ENCODE results near the gene RILP. TPM values are rescaled to one million over a fixed set of nuclear protein-coding genes. Genes with fewer than 3 reads are reported as not detected.

RILP gene
- total and polyA plus RNA-seq, 2 of the 4 experiments (the other 2 are of a cell fraction), result 3.9 to 6.0 TPM

DNA sequence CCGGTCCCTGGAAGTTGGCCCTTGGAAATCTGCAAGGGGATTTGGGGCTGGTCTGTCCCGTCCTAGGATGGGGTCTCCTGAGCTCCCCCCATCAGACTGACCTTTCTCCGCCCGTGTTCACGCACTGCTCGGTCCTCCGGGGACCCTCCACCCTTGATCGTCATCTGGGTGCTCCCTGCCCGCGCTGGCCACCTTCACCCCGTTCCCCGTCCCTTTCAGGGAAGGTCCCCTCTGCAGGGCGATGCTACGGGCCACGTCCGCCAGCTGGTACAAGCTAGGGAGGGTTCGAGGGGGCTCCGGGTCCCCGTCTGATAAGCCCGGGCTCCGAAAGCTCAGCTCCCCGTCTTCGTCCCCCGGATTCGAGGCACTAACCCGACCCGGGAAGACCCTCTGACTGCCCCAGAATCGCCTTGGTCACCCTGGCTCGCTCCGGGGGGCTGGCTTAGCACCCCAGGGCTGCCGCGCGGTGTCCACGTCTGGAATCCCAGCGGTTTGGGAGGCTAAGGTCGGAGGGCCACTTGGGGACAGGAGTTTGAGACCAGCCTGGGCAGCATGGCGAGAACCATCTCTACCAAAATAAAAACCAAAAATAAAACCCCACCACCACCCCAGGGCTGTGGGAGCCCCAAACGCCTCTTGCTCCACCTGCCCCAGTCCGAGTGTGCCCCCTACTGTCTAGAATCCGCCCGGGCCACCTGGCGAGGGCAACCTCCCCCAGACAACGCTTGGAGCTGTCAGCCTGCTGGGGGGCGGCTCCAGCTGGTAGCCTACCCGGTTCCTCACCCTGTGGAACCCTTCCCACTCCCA is 20.0 kb downstream of the RILP start:
- peak overlapping the region; percentile 7; the same call in 1 of the 2 replicates for H3K18ac ChIP-seq (ENCODE audit: low read depth, low read length)
- peak overlapping the region; percentile 71 for H3K4me3 ChIP-seq (ENCODE audit: insufficient read depth, low read depth, low read length)
- H3K27me3 ChIP-seq (ENCODE audit: control insufficient read depth, insufficient read depth, low read length), result peaks cover 11% of the 10 kb centered on the region; the same call in 1 of the 2 replicates
- H3K14ac ChIP-seq (replicated peaks; ENCODE audit: low read depth, low read length), result peak overlapping the region; percentile 33; the same call in 1 of the 2 replicates
- H3K4ac ChIP-seq (ENCODE audit: low read depth, low read length), result peak overlapping the region; percentile 44
- peak overlapping the region; percentile 65 for H4K5ac ChIP-seq (ENCODE audit: low read depth, low read length)
- intact Hi-C loops (cut with micrococcal nuclease) (loop anchor here (1.0 to 5.0 kb wide), 2 partner anchors 37 to 55 kb away; no protein-coding TSS in a partner anchor), in situ Hi-C loops (cut with MboI; ENCODE audit: low sequenced_read_pairs) (no loop called here), dilution Hi-C loops (cut with HindIII; ENCODE audit: low sequenced_read_pairs, unreplicated experiment) (no loop called here)
- H2BK20ac ChIP-seq (ENCODE audit: low read depth, low read length), result no peak overlapping the region
- H4K20me1 ChIP-seq (ENCODE audit: insufficient read depth, low read length), result no peaks in the 10 kb centered on the region
- H2BK15ac ChIP-seq (ENCODE audit: low read depth, low read length), result peak overlapping the region; percentile 41; the same call in 1 of the 3 replicates
- H3K9ac ChIP-seq (ENCODE audit: low read depth, low read length), result peak overlapping the region; percentile 75
- peak overlapping the region; percentile 9 for H3K23ac ChIP-seq (ENCODE audit: low read depth, low read length)
- H3K79me1 ChIP-seq (ENCODE audit: low read depth in 1 of 2, low read length in 2 of 2), result no peaks in the 10 kb centered on the region
- H2AK5ac ChIP-seq (ENCODE audit: low read depth, low read length), result peak overlapping the region; percentile 51
- no peak overlapping the region for H3K56ac ChIP-seq (ENCODE audit: extremely low read depth, insufficient read depth, low read length)
- H3K9me1 ChIP-seq (ENCODE audit: insufficient read depth, low read length), result no peaks in the 10 kb centered on the region
- 6% methylated on average over 25 of the region's 45 CpGs; no CpG with 5 or more reads in 1 of the 2 experiments for WGBS, 2 experiments (ENCODE audit: extremely low coverage in 2 of 2, insufficient read length in 1 of 2)
- H3K9me3 ChIP-seq (ENCODE audit: control insufficient read depth, insufficient read depth, low read length), result no peaks in the 10 kb centered on the region
- TF ChIP-seq RAD21 (IDR thresholded peaks at IDR 0.05; ENCODE audit: low read length) (peak; percentile 51), RCOR1 (IDR thresholded peaks at IDR 0.05; ENCODE audit: insufficient replicate concordance, low read length) (no peak), BHLHE40 (IDR thresholded peaks at IDR 0.05; ENCODE audit: low read depth, low read length) (no peak), MAZ (IDR thresholded peaks at IDR 0.05; ENCODE audit: borderline replicate concordance, low read depth, low read length) (no peak; the same call in 1 of the 2 replicates), CHD1 (IDR thresholded peaks at IDR 0.05; ENCODE audit: low read depth, low read length) (no peak), CEBPB (IDR thresholded peaks at IDR 0.05; ENCODE audit: low read depth, low read length) (no peak), SMC3 (IDR thresholded peaks at IDR 0.05; ENCODE audit: low read depth, low read length) (peak; percentile 33), NFE2L2 (IDR thresholded peaks at IDR 0.05; ENCODE audit: low read depth, low read length) (no peak)
- TF ChIP-seq, protein P1, sequence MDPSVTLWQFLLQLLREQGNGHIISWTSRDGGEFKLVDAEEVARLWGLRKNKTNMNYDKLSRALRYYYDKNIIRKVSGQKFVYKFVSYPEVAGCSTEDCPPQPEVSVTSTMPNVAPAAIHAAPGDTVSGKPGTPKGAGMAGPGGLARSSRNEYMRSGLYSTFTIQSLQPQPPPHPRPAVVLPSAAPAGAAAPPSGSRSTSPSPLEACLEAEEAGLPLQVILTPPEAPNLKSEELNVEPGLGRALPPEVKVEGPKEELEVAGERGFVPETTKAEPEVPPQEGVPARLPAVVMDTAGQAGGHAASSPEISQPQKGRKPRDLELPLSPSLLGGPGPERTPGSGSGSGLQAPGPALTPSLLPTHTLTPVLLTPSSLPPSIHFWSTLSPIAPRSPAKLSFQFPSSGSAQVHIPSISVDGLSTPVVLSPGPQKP (IDR thresholded peaks at IDR 0.05; ENCODE audit: borderline replicate concordance, low read depth, low read length), result no peak
- TF ChIP-seq, protein P2, sequence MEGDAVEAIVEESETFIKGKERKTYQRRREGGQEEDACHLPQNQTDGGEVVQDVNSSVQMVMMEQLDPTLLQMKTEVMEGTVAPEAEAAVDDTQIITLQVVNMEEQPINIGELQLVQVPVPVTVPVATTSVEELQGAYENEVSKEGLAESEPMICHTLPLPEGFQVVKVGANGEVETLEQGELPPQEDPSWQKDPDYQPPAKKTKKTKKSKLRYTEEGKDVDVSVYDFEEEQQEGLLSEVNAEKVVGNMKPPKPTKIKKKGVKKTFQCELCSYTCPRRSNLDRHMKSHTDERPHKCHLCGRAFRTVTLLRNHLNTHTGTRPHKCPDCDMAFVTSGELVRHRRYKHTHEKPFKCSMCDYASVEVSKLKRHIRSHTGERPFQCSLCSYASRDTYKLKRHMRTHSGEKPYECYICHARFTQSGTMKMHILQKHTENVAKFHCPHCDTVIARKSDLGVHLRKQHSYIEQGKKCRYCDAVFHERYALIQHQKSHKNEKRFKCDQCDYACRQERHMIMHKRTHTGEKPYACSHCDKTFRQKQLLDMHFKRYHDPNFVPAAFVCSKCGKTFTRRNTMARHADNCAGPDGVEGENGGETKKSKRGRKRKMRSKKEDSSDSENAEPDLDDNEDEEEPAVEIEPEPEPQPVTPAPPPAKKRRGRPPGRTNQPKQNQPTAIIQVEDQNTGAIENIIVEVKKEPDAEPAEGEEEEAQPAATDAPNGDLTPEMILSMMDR (conservative IDR thresholded peaks at IDR 0.05; ENCODE audit: low read depth, low read length), result peak; percentile 52
- DNase-seq (peak; percentile 33), ATAC-seq (ENCODE audit: low read depth) (no peak)
- H3K27ac ChIP-seq (ENCODE audit: insufficient read depth, low read length), result peak overlapping the region; percentile 64
- BruUV-seq (replicated peaks), result no TSS peak
- peak overlapping the region; percentile 70 to 87; a peak in 3 of 4 replicates for H4K8ac ChIP-seq (ENCODE audit: low read depth in 2 of 2, low read length in 2 of 2)
- H2BK120ac ChIP-seq (ENCODE audit: low read depth, low read length), result peak overlapping the region; percentile 8; the same call in 1 of the 2 replicates
- H3K36me3 ChIP-seq (ENCODE audit: control insufficient read depth, insufficient read depth, low read length), result no peaks in the 10 kb centered on the region
- H2BK5ac ChIP-seq (ENCODE audit: low read depth, low read length, poor library complexity, severe bottlenecking), result peak overlapping the region; percentile 20
- peak overlapping the region; percentile 96 for H2AFZ ChIP-seq (replicated peaks; ENCODE audit: low read length, poor library complexity)
- H3K4me1 ChIP-seq (ENCODE audit: control insufficient read depth, insufficient read depth, low read length), result peaks cover 5% of the 10 kb centered on the region
- ChIA-PET POLR2A (ENCODE audit: unreplicated experiment) (interaction anchor here (0.6 kb wide), 1 partner anchor 370 kb away, joined by 4 read pairs; no protein-coding TSS in a partner anchor), CTCF (interaction anchor here (0.6 to 3.2 kb wide), 5 partner anchors 9 to 153 kb away, joined by 3 to 23 read pairs (median 3); partner anchors contain the start of gene RILP)
- H3K4me2 ChIP-seq (ENCODE audit: low read depth, low read length), result peak overlapping the region; percentile 98
- H4K91ac ChIP-seq (ENCODE audit: insufficient read depth, low read depth, low read length), result peak overlapping the region; percentile 47
- peak overlapping the region; percentile 76 for H2AK9ac ChIP-seq (replicated peaks; ENCODE audit: low read depth, low read length, poor library complexity)

All from IMR-90 (cell line).